LoVo (cell line): ENCODE results near the gene DHCR7.

Experiments
- DNase-seq: peaks from one replicate; pipeline ENCODE4 v3.0.0-alpha.2; 2016; ENCODE audit warnings: low spot score

The DHCR7 gene

GRCh38 chr11:71448257-71449171, at the start of gene DHCR7:
DHCR7 (minus strand) TSS chr11:71448393; CDS start chr11:71444952, 3,441 bp downstream.
- peak; percentile 96 for DNase-seq

- DNase-seq = no peak
Observed at GRCh38 chr11:71496421-71496820, 48.2 kb upstream of the DHCR7 start.

- no peak for DNase-seq
Observed at GRCh38 chr11:71495286-71496230, 47.4 kb upstream of the DHCR7 start.

GRCh38 chr11:71491940-71492339, 43.7 kb upstream of the DHCR7 start:
- DNase-seq = no peak

- no peak for DNase-seq
Observed at GRCh38 chr11:71491531-71491930, 43.3 kb upstream of the DHCR7 start.

- no peak for DNase-seq
Observed at GRCh38 chr11:71490731-71491390, 42.7 kb upstream of the DHCR7 start.

GRCh38 chr11:71490044-71490730, 42.0 kb upstream of the DHCR7 start:
- no peak for DNase-seq

- DNase-seq = no peak
Observed at GRCh38 chr11:71489311-71490043, 41.3 kb upstream of the DHCR7 start.

- DNase-seq = no peak
Observed at GRCh38 chr11:71488681-71489270, 40.6 kb upstream of the DHCR7 start.

GRCh38 chr11:71486320-71486719, 38.1 kb upstream of the DHCR7 start:
- no peak for DNase-seq

- no peak for DNase-seq
Observed at GRCh38 chr11:71485466-71485865, 37.3 kb upstream of the DHCR7 start.

- DNase-seq = no peak
Observed at GRCh38 chr11:71485063-71485399, 36.8 kb upstream of the DHCR7 start.

GRCh38 chr11:71484248-71485062, 36.3 kb upstream of the DHCR7 start:
- DNase-seq = no peak

GRCh38 chr11:71483692-71484091, 35.5 kb upstream of the DHCR7 start:
- no peak for DNase-seq

- no peak for DNase-seq
Observed at GRCh38 chr11:71482746-71483364, 34.7 kb upstream of the DHCR7 start.

GRCh38 chr11:71482216-71482615, 34.0 kb upstream of the DHCR7 start:
- no peak for DNase-seq

- DNase-seq = no peak
Observed at GRCh38 chr11:71481101-71481960, 33.1 kb upstream of the DHCR7 start.

- DNase-seq = no peak
Observed at GRCh38 chr11:71478528-71478840, 30.3 kb upstream of the DHCR7 start.
